ENCODE results near the gene ZNF205.

- TF ChIP-seq PBX3 (CRISPR knock-in tag; IDR thresholded peaks at IDR 0.05) (no peak), ZBTB17 (tag by site-specific recombination; IDR thresholded peaks at IDR 0.05) (no peak), ZNF221 (tag by site-specific recombination; IDR thresholded peaks at IDR 0.05; ENCODE audit: borderline replicate concordance) (no peak), CTCF (tag by site-specific recombination; IDR thresholded peaks at IDR 0.05) (no peak), TCF7L2 (IDR thresholded peaks at IDR 0.05; ENCODE audit: borderline replicate concordance, low read depth, low read length) (no peak)
These were observed 52.0 kb downstream of the ZNF205 start for GRCh38 chr16:3164121-3164991.
